HK-2 (cell line): ENCODE data around the gene FGF12.
A peak's percentile ranks its signal among the peaks of the same experiment; 100 is the strongest.

Experiments used
- DNase-seq: peaks from one replicate; pipeline ENCODE4 v3.0.0-alpha.2; 2018; ENCODE audit not compliant: unreplicated experiment

Gene FGF12

GRCh38 chr3:192496905-192497587, 230.3 kb downstream of the FGF12 start:
- no peak for DNase-seq

DNA sequence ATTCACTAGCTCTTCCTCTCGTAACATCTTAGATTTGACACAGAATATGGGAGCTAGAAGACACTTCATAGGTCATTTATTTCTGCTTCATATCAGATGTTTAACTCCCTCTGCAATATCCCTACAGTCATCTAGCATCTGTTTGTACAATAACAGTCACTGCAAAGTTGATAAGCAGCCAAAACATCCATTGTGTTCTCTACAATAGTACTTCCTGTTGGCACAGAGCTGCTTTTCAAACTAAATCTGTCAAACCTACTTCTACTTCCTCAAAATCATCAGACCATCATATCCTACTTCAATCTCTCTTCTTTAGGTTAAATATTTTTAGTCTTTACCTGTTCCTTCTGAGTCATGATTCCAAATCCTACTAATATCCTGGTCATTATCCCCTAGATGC, 233.2 kb downstream of the FGF12 start:
- DNase-seq: no peak

- no peak for DNase-seq
Measured at GRCh38 chr3:192490720-192491119, 236.6 kb downstream of the FGF12 start.

GRCh38 chr3:192489579-192489978, 237.8 kb downstream of the FGF12 start:
- no peak for DNase-seq

GRCh38 chr3:192487033-192487432, 240.3 kb downstream of the FGF12 start:
- DNase-seq: no peak

- DNase-seq: no peak
Measured at GRCh38 chr3:192482809-192483208, 244.5 kb downstream of the FGF12 start.

- no peak for DNase-seq
Measured at GRCh38 chr3:192482391-192482790, 244.9 kb downstream of the FGF12 start.

GRCh38 chr3:192481638-192482037, 245.7 kb downstream of the FGF12 start:
- DNase-seq: no peak

DNA sequence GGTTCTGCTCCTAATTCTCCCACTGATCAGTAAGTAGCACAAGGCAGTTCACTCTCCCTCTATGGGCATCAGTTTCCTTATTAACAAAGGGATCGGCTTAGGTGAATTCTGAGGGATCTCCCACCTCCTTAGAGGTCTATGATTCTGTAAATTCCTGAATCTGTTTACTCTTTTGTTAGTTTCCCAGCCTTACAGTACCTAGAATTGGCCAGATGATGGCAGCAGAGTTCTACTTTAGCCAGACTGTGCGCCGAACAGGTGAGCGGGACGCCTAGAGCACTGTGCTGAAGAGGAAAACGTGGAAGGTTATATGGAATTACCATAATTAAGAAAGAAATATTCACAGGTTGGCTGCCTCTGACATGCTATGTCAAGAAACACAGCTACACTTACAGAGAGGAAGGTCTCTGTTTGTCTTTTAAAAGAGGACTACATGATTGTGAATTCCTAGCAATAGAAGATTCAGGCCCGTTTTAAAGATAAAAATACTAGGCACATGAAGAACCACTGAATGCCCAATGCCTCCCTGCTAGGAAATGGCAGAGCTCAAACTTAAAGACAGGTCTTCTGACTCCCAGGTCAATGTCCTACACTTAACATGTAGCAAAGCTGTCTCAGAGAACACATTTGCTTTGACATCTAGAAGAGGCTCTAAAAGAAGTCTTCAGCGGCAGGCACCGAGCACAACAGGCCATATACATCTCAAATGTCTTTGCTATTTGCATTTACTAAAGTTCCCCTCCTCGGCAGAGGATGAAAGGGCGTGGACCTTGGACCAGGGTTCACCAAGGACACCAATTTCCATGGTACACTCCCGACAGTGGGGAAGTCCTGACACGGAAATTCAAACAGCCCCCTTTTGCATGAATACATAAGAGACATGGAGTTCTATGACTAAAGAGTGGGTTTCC, 259.9 kb downstream of the FGF12 start:
- DNase-seq: peak; percentile 48

- DNase-seq: no peak
Measured at GRCh38 chr3:192449036-192449435, 278.3 kb downstream of the FGF12 start.

GRCh38 chr3:192445770-192446644, 281.3 kb downstream of the FGF12 start:
- no peak for DNase-seq

DNA sequence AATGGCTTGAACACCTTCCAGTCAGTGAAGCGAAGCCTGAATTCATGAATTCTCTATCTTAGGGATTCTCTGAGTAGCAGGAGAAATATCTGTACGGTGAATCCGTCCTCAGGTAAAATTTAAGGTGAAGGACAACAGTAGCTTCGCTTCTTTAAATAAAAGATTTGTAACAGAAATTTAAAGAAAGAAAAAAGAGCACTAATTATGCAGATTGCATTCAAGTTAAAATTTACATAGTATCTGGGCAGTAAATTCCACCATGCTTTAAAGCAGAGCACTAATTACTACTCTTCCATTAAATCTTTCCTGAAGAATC, 282.6 kb downstream of the FGF12 start:
- no peak for DNase-seq

DNA sequence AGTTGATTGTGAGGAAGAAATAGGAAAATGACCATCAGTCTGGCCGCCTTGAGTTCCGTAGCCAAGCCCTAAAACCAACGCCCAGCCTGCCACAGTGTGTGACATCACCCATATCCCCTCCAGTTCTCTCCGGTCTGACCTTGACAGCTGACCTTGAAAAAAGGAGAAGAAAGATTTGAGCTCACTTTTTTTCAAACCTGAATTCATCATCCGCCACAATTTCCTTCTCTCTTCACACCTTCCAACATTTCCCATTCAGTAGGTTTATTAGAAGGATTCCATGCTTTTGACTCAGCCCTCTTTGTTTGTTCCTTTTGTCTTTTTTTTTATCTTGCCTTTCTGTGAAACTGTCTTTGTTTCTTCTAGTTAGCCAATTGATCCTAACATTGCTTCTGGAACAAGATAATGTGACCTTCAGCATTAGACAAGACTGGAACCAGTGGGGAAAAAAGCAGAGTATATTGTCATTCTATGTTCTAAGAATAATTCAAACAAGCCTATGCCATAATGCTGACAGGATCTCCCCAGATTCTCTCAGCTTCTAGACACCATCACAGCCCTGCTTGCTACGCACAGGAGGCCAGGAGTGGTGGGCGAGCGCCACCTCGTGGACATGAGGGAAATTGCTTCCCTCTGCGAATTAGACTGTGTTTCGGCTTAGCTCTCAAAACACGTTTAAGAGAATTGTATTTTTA, 283.1 kb downstream of the FGF12 start:
- DNase-seq: peak; percentile 75

- DNase-seq: no peak
Measured at GRCh38 chr3:192435241-192435640, 292.1 kb downstream of the FGF12 start.

- no peak for DNase-seq
Measured at GRCh38 chr3:192434186-192434585, 293.2 kb downstream of the FGF12 start.

- peak; percentile 45 for DNase-seq
Measured at GRCh38 chr3:192433704-192434103, 293.6 kb downstream of the FGF12 start.

DNA sequence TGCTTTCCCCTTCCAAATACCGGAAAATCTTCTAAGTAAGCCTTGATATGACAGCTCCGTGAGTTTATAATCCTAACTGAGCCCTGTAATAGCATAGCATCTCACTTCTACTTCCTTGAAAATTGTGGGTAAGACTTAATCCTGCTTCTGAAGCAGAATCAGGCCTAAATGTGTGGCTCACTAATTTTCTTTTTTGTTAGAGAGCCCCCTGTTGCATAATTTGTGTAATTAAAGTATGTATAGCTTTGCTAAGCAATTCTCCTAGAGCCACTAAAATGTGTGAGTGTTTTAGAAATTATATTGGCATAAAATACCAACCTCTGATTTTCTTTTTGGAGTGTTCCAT, 304.4 kb downstream of the FGF12 start:
- no peak for DNase-seq

- no peak for DNase-seq
Measured at GRCh38 chr3:192422321-192422996, 304.9 kb downstream of the FGF12 start.

GRCh38 chr3:192419312-192419711, 308.0 kb downstream of the FGF12 start:
- no peak for DNase-seq

DNA sequence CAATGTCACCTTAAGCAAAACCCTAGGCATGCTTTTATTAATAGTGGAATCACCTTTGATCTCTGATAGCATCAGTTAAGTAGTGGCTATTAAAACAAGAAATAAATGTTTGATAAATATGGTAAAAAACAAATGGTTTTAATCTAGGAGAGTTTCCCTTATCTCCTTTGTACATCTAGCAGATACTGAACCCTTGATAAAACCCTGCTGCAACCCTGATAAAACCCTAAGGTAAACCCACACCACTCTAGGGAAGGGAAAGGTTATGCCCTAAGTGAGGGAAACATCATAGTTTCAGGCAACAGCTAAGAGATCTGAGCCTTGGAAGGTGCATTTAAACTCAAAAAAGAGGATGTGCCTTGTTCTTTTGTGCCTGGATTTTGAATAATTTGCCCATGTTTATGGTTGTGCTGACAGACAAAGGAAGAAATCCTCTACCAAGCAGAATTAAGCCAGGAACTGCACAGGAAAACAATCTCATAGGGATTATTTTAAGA, 309.7 kb downstream of the FGF12 start:
- no peak for DNase-seq

GRCh38 chr3:192417017-192417416, 310.3 kb downstream of the FGF12 start:
- DNase-seq: no peak
